Measurements from ENCODE around the gene GPR37L1.
"Not testable (repeated sequence)": the region's sequence is repeated elsewhere in the genome, so short reads cannot be mapped to it uniquely, and the experiment has no call there.

The GPR37L1 gene

DNA sequence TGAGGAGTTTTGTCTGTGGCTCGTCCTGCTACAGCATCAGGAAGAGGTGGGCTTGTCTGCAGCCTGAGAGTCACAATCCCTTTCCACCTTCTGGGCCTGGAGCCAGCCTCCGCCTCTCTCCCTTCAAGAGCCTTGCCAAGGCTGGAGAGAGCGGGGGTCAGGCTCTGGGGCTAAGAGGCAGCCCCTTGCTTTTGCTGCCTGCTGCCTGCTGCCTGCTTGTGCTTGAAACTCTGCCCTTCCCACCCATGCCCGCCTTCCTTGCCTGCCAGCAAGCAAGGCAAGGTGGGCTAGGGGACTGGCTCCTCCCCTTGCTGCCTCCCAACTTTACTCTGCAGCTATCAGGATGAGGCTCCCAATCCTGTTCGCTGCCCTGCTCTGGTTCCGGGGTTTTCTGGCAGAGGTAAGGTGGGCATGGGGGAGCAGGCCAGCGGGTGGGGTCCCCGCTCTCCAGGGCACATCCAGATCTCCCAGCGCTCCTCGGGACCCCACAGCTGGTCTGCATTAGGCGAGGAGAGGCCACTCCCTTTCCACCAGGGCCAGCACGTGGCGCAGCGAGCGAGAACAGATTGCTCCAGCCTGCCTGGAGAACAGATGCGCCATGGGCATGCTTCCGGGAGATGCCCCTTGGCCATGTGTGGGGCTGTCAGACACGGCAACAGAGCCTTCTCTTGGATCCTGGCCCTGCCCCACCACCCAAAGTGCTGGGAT is 45.1 kb downstream of the GPR37L1 start:
- DNase-seq (ENCODE audit: low spot score): no peak

GRCh38 chr1:202168861-202169260 is 46.1 kb downstream of the GPR37L1 start:
- DNase-seq (ENCODE audit: low spot score): no peak

DNA sequence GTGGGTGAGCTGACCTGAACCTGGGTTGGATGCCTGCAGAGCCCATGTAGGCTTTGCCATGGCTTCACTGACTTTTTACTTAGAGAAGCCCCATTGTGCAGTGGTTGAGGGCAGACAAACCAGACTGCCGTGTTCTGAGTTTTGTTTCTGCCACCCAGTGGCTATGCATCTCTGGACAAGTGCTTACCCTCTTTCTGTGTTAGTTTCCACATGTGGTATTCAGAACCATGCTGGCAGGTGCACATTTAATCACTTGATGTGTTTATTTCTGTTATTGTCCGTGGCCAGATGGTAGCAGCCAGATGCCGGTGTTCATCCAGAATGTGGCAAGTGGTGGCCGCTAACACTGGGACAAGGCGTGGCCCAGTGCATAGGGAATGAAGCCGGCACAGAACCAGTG is 48.0 kb downstream of the GPR37L1 start:
- no peak for DNase-seq (ENCODE audit: low spot score)

- no peak for DNase-seq (ENCODE audit: low spot score)
Observed at GRCh38 chr1:202171292-202172014, 48.7 kb downstream of the GPR37L1 start.

DNA sequence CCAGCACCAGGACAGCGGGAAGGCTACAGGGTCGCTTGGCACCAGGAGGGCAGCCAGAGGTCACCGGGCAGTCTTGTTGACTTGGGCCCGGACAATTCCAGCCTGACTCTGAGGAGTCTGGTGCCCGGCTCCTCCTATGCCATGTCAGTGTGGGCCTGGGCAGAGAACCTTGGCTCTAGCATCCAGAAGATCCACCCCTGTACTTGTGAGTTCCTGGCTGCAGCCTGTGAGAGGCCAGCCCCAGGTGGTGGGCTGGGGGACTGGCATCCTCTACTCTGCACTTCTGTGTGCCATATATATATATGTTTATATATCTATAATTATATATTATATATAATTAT is 49.3 kb downstream of the GPR37L1 start:
- no peak for DNase-seq (ENCODE audit: low spot score)

DNA sequence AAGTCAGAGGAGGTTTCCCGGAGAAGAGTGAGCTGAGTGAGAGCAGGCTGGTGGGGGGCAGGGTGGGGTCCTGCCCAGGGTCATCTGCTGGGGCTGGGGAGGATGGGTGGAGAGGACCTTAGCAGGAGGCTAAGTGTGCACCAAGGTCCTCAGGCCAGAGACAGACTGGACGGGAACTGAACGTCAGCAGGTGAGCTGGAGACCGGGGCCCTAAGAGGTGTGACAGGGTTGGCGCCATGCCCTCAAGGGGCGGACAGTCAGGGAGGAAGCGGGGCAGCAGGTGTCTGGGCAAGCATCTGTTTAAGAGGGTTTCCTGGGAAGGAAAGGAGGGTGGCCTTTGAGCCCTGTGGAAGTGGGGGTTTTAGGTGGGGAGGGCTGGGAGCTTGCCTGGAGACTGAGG is 51.3 kb downstream of the GPR37L1 start:
- DNase-seq (ENCODE audit: low spot score): no peak

DNA sequence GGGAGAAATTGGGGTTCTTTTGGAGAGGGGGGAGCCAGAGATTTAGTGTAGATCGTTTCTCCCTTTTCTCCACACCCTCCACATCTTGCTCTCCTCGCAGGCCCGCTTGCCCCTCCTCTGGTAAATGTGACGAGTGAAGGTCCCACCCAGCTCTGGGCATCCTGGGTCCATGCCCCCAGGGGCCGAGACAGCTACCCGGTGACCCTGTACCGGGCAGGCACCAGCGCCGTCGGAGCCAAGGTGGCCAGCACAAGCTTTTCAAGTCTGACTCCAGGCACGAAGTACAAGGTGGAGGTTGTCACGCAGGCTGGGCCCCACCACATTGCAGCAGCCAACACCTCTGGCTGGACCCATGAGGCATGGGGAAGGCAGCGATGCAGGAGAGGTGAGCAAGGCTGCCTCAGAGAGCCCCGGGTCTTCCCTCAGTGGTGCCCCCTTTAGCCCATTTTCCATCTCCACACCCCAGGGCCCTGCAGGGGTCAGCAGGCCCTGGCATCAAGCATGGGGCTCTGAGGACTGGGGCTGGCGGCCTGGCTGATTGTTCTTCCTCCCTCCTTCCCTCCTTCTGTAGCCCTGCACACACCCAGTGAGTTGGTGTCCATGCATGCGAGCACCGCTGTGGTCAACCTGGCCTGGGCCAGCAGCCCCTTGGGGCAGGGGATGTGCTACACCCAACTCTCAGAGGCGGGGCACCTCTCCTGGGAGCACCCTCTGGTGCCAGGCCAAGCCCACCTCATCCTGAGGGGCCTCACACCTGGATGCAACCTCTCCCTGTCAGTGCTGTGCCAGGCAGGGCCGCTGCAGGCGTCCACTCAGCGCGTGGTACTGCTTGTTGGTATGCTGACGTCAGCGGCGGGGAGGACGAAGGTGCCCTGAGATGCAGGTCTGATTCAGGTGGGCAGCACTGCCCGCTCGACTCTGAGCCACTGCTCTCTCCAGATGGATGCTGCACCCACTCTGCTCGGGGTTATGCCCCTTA is 54.5 kb downstream of the GPR37L1 start:
- no peak for DNase-seq (ENCODE audit: low spot score)

GRCh38 chr1:202179828-202180750 is 57.4 kb downstream of the GPR37L1 start:
- no peak for DNase-seq (ENCODE audit: low spot score)

DNA sequence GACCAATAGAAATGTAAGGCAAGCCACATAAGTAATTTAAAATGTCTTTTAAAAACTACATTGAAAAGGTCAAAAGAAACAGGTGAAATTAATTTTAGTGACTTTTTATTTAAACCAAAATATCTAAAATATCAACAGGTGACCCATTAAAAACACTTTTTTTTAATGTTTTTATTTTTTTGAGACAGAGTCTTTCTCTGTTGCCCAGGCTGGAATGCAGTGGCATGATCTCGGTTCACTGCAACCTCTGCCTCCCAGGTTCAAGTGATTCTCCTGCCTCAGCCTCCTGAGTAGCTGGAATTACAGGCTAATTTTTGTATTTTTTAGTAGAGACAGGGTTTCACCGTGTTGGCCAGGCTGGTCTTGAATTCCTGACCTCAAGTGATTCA is 58.0 kb downstream of the GPR37L1 start:
- not testable (repeated sequence) for DNase-seq (ENCODE audit: low spot score)

DNA sequence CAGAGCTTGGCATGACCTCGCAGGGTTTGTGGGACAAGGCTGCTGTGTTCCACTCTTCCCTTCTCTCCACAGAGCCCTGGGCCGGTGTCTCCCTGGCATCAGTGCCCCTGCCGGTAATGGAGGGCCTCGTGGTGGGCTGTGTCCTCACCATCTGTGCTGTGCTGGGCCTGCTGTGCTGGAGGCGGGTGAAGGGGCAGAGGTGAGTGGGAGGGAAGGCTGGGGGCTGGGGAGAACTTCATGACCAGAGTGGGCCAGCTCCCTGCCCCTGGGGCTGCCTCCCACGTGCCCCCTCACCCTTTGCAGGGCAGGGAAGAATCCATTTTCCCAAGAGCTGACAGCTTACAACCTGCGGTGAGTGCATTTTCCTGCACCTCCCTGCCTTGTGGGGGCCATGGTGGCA is 58.9 kb downstream of the GPR37L1 start:
- DNase-seq (ENCODE audit: low spot score): no peak

- no peak for DNase-seq (ENCODE audit: low spot score)
Observed at GRCh38 chr1:202182040-202182877, 59.5 kb downstream of the GPR37L1 start.
